ENCODE results near the gene RNF180.
A peak's percentile ranks its signal among the peaks of the same experiment; 100 is the strongest.

RNF180 gene

DNA sequence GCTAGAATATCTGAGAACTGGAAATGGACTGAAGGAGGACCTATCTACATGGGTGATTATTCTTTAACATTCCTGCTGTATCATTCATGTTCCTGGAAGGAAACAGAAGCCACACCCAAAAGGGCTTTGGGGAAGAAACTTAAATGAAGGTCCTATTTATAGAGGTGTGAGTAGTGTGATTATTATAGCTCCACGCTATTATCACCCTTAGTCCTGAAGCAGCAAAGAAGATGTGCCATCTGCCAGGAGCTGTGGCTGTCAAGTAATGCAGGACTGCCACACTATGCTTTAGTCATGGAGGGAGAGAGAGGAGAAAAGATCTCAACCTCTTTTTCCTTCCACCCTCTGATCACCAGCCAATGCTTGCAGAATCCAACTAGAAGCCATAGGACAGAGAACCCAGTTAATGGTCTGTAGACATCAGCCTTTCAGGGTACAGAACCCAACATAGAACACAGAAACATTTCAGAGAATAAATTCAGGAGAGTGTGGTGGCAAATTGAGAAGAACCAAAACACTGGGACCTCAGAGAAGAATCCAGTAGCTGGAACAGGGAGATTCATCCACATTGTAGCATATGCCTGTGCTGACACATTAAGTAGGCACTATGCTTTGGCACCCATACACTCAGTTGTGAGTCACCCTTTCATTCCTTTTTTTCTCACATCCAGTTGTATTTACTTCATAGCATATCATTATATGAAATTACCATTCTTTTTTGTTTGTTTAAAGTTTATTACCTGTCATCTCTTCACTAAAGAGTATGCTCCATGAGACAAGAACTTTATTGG, 21.0 kb upstream of the RNF180 start:
- Histone ChIP-seq H3K4me3 (ENCODE audit: low read depth, low read length) (no peak overlapping the region), H3K4me1 (peaks cover 8% of the 10 kb centered on the region), H3K9me3 (ENCODE audit: control insufficient read depth, low read length) (no peaks in the 10 kb centered on the region), H3K9ac (no peak overlapping the region), H2AFZ (peak overlapping the region; percentile 29), H3K79me2 (peaks cover 6% of the 10 kb centered on the region), H3K27me3 (ENCODE audit: control insufficient read depth, insufficient read depth, low read length) (no peaks in the 10 kb centered on the region), H3K36me3 (ENCODE audit: control insufficient read depth, insufficient read depth, low read length) (no peaks in the 10 kb centered on the region), H3K27ac (no peak overlapping the region), H3K4me2 (ENCODE audit: low read length) (no peak overlapping the region)
- TF ChIP-seq, protein P1, sequence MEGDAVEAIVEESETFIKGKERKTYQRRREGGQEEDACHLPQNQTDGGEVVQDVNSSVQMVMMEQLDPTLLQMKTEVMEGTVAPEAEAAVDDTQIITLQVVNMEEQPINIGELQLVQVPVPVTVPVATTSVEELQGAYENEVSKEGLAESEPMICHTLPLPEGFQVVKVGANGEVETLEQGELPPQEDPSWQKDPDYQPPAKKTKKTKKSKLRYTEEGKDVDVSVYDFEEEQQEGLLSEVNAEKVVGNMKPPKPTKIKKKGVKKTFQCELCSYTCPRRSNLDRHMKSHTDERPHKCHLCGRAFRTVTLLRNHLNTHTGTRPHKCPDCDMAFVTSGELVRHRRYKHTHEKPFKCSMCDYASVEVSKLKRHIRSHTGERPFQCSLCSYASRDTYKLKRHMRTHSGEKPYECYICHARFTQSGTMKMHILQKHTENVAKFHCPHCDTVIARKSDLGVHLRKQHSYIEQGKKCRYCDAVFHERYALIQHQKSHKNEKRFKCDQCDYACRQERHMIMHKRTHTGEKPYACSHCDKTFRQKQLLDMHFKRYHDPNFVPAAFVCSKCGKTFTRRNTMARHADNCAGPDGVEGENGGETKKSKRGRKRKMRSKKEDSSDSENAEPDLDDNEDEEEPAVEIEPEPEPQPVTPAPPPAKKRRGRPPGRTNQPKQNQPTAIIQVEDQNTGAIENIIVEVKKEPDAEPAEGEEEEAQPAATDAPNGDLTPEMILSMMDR (IDR thresholded peaks at IDR 0.05), result no peak

- H3K4me3 ChIP-seq (ENCODE audit: low read depth, low read length), result no peak overlapping the region
- no peak overlapping the region for H3K27ac ChIP-seq
- H3K9ac ChIP-seq, result no peak overlapping the region
- peaks cover 6% of the 10 kb centered on the region for H3K79me2 ChIP-seq
- no peaks in the 10 kb centered on the region for H3K27me3 ChIP-seq (ENCODE audit: control insufficient read depth, insufficient read depth, low read length)
- no peaks in the 10 kb centered on the region for H3K36me3 ChIP-seq (ENCODE audit: control insufficient read depth, insufficient read depth, low read length)
- H3K9me3 ChIP-seq (ENCODE audit: control insufficient read depth, low read length), result no peaks in the 10 kb centered on the region
- peaks cover 8% of the 10 kb centered on the region for H3K4me1 ChIP-seq
- TF ChIP-seq, protein P1 (IDR thresholded peaks at IDR 0.05), result no peak
- no peak overlapping the region for H2AFZ ChIP-seq
- no peak overlapping the region for H3K4me2 ChIP-seq (ENCODE audit: low read length)
These were observed 20.3 kb upstream of the RNF180 start for GRCh38 chr5:64145216-64145895.

DNA sequence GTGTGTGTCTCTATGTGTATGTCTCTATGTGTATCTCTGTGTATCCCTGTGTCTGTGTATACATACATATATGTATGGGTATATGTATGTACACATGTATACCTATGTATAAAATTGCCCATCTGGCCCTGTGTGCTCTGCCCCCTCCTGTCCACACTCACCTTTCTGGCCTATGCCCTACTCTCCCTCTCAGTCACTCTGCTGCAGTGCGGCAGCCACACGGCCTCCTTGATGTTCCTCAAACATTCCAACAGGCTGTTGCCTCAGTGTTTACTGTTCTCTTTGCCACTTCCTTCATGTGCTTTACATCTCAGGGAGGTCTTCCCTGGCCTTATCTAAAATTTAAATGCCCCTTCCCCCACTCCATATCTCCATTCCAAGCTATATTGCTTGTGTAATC, 18.3 kb upstream of the RNF180 start:
- Histone ChIP-seq H3K36me3 (ENCODE audit: control insufficient read depth, insufficient read depth, low read length) (no peaks in the 10 kb centered on the region), H3K9ac (no peak overlapping the region), H3K79me2 (peaks cover 6% of the 10 kb centered on the region), H3K4me2 (ENCODE audit: low read length) (no peak overlapping the region), H3K27ac (no peak overlapping the region), H3K4me1 (peaks cover 8% of the 10 kb centered on the region), H2AFZ (peak overlapping the region; percentile 71), H3K4me3 (ENCODE audit: low read depth, low read length) (no peak overlapping the region), H3K9me3 (ENCODE audit: control insufficient read depth, low read length) (no peaks in the 10 kb centered on the region), H3K27me3 (ENCODE audit: control insufficient read depth, insufficient read depth, low read length) (no peaks in the 10 kb centered on the region)
- TF ChIP-seq, protein P1 (IDR thresholded peaks at IDR 0.05), result no peak

DNA sequence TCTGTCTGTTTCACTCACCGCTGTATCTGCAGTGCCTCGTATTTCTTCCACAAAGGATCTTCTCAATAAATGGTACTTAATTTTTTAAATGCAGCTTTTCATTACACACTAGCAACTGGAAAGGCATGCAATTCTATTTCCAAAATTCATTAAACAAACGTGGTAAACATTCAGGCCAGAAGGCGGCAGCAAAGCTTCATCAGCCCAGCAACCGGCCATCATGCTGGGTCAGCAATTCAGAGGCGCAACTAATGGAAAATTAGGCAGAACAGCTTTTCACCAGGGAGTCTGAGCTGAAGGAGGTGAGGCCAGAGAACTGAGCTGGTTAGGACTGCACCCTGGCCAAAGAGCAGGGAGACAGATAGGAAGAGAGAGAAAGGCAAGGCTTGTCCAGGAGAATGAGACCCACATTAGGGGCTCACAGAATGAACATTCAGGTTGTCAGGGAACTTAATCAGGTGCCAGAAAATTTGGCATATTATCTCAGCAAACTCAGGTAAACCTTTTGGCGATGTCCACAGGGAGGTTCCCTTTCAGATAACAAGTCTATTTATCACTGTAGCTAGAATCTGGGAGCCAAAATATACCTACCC, 17.7 kb upstream of the RNF180 start:
- Histone ChIP-seq H3K4me3 (ENCODE audit: low read depth, low read length) (no peak overlapping the region), H3K36me3 (ENCODE audit: control insufficient read depth, insufficient read depth, low read length) (no peaks in the 10 kb centered on the region), H3K9ac (no peak overlapping the region), H3K79me2 (peaks cover 6% of the 10 kb centered on the region), H3K4me1 (peaks cover 8% of the 10 kb centered on the region), H2AFZ (peak overlapping the region; percentile 71), H3K4me2 (ENCODE audit: low read length) (no peak overlapping the region), H3K9me3 (ENCODE audit: control insufficient read depth, low read length) (no peaks in the 10 kb centered on the region), H3K27ac (no peak overlapping the region), H3K27me3 (ENCODE audit: control insufficient read depth, insufficient read depth, low read length) (no peaks in the 10 kb centered on the region)
- TF ChIP-seq, protein P1 (IDR thresholded peaks at IDR 0.05), result peak; percentile 93

Data from parathyroid adenoma (tissue), 2 donors.